Calu3 (cell line): ENCODE measurements around the gene REEP6. TPM values are rescaled to one million over a fixed set of nuclear protein-coding genes. Genes with fewer than 3 reads are reported as not detected.
"Not testable (repeated sequence)": the region's sequence is repeated elsewhere in the genome, so short reads cannot be mapped to it uniquely, and the experiment has no call there.

ENCODE experiments used
- BruUV-seq: library from RNA; stranded (reverse); fragments of 400-500 nt; replicated peaks from 2 replicates; lab custom pipeline; 2021; lab: Mats Ljungman, UMichigan
- CTCF ChIA-PET: fragments of 300-600 bp; sonication (Branson Sonifier 250); formaldehyde crosslinking; loops from one replicate; lab custom pipeline; 2022; ENCODE audit warnings: antibody characterized with exemption; lab: Charles Lee
- DNase-seq: peaks from one replicate; pipeline ENCODE4 v3.0.0; 2022
- H3K27ac Mint-ChIP-seq: one replicate; pipeline ENCODE4 v1.8.0; 2022; ENCODE audit warnings: mixed read lengths; ENCODE audit not compliant: unreplicated experiment
- H3K27me3 Mint-ChIP-seq: one replicate; pipeline ENCODE4 v1.8.0; 2022; ENCODE audit warnings: mixed read lengths; ENCODE audit not compliant: unreplicated experiment
- H3K36me3 Mint-ChIP-seq: one replicate; pipeline ENCODE4 v1.8.0; 2022; ENCODE audit warnings: mild to moderate bottlenecking, moderate library complexity, mixed read lengths; ENCODE audit not compliant: insufficient read depth, unreplicated experiment
- H3K4me1 Mint-ChIP-seq: one replicate; pipeline ENCODE4 v1.8.0; 2022; ENCODE audit warnings: mild to moderate bottlenecking, low read depth, mixed read lengths; ENCODE audit not compliant: unreplicated experiment
- H3K4me3 Mint-ChIP-seq: one replicate; pipeline ENCODE4 v1.8.0; 2022; ENCODE audit warnings: mild to moderate bottlenecking, low read depth, moderate library complexity, mixed read lengths; ENCODE audit not compliant: unreplicated experiment
- H3K9me3 Mint-ChIP-seq: one replicate; pipeline ENCODE4 v1.8.0; 2022; ENCODE audit warnings: low read depth, mixed read lengths; ENCODE audit not compliant: unreplicated experiment
- CTCF ChIP-seq: fragments of 200-600 bp; IDR thresholded peaks from one replicate; pipeline ENCODE4 v1.8.0; 2022; ENCODE audit warnings: antibody characterized with exemption; ENCODE audit not compliant: unreplicated experiment
- intact Hi-C: fragments of 100-400 bp; cut with micrococcal nuclease; formaldehyde crosslinking; loops from one replicate; pipeline ENCODE4 v1.10.0; 2022; ENCODE audit not compliant: unreplicated experiment
- total RNA-seq: library from RNA; stranded (reverse); gene quantifications from 2 replicates; pipeline ENCODE4 v1.2.3, GENCODE V29; 2022

The REEP6 gene
- total RNA-seq, 1 experiment from 2014 or later: 13.9 TPM

- CTCF ChIA-PET: interaction anchor here (0.6 kb wide), 1 partner anchor 9 kb away, joined by 6 read pairs; no protein-coding TSS in a partner anchor
- BruUV-seq: no TSS peak
- DNase-seq: no peak
- intact Hi-C loops: no loop called here
- no peak overlapping the region for H3K4me3 Mint-ChIP-seq
- no peaks in the 10 kb centered on the region for H3K36me3 Mint-ChIP-seq
- H3K4me1 Mint-ChIP-seq: peaks cover 7% of the 10 kb centered on the region
- no peak for TF ChIP-seq CTCF
- H3K27ac Mint-ChIP-seq: no peak overlapping the region
- H3K27me3 Mint-ChIP-seq: peaks cover 57% of the 10 kb centered on the region
- H3K9me3 Mint-ChIP-seq: no peaks in the 10 kb centered on the region
Measured at GRCh38 chr19:1526979-1527649, 36.1 kb downstream of the REEP6 start.

GRCh38 chr19:1527650-1528309 lies 36.8 kb downstream of the REEP6 start:
- CTCF ChIA-PET: interaction anchor here (0.6 kb wide), 1 partner anchor 8 kb away, joined by 6 read pairs; no protein-coding TSS in a partner anchor
- H3K9me3 Mint-ChIP-seq: no peaks in the 10 kb centered on the region
- no peak for TF ChIP-seq CTCF
- H3K36me3 Mint-ChIP-seq: no peaks in the 10 kb centered on the region
- no peak overlapping the region for H3K27ac Mint-ChIP-seq
- no peak for DNase-seq
- H3K27me3 Mint-ChIP-seq: peaks cover 58% of the 10 kb centered on the region
- no TSS peak for BruUV-seq
- H3K4me3 Mint-ChIP-seq: no peak overlapping the region
- intact Hi-C loops: no loop called here
- H3K4me1 Mint-ChIP-seq: peaks cover 7% of the 10 kb centered on the region

- CTCF ChIA-PET: no interaction called here
- DNase-seq: no peak
- no peaks in the 10 kb centered on the region for H3K36me3 Mint-ChIP-seq
- no TSS peak for BruUV-seq
- no peak overlapping the region for H3K27ac Mint-ChIP-seq
- peaks cover 7% of the 10 kb centered on the region for H3K4me1 Mint-ChIP-seq
- no peaks in the 10 kb centered on the region for H3K9me3 Mint-ChIP-seq
- peaks cover 67% of the 10 kb centered on the region for H3K27me3 Mint-ChIP-seq
- intact Hi-C loops: no loop called here
- no peak overlapping the region for H3K4me3 Mint-ChIP-seq
- no peak for TF ChIP-seq CTCF
Measured at GRCh38 chr19:1528596-1529429, 37.8 kb downstream of the REEP6 start.

GRCh38 chr19:1529430-1529816 lies 38.4 kb downstream of the REEP6 start:
- DNase-seq: no peak
- Mint-ChIP-seq H3K4me3 (no peak overlapping the region), H3K27ac (no peak overlapping the region), H3K27me3 (peaks cover 63% of the 10 kb centered on the region), H3K36me3 (no peaks in the 10 kb centered on the region), H3K4me1 (peaks cover 7% of the 10 kb centered on the region), H3K9me3 (no peaks in the 10 kb centered on the region)
- intact Hi-C loops: no loop called here
- no peak for TF ChIP-seq CTCF
- no TSS peak for BruUV-seq
- CTCF ChIA-PET: no interaction called here

GRCh38 chr19:1530856-1531255 lies 39.9 kb downstream of the REEP6 start:
- H3K27ac Mint-ChIP-seq, intact Hi-C loops, H3K4me1 Mint-ChIP-seq, H3K36me3 Mint-ChIP-seq, CTCF ChIA-PET, BruUV-seq, H3K9me3 Mint-ChIP-seq, H3K4me3 Mint-ChIP-seq, DNase-seq: not testable (repeated sequence)
- H3K27me3 Mint-ChIP-seq: peaks cover 49% of the 10 kb centered on the region
